DMS53 treated with DMSO at 0.1 percent for 48 hours (cell line): Measurements from ENCODE around the gene EPS8L3.
"Not testable (repeated sequence)": the region's sequence is repeated elsewhere in the genome, so short reads cannot be mapped to it uniquely, and the experiment has no call there.

Experiments
- DNase-seq: peaks from one replicate; lab custom pipeline; 2025; ENCODE audit not compliant: unreplicated experiment; lab: John Stamatoyannopoulos, UW

Gene EPS8L3

DNA sequence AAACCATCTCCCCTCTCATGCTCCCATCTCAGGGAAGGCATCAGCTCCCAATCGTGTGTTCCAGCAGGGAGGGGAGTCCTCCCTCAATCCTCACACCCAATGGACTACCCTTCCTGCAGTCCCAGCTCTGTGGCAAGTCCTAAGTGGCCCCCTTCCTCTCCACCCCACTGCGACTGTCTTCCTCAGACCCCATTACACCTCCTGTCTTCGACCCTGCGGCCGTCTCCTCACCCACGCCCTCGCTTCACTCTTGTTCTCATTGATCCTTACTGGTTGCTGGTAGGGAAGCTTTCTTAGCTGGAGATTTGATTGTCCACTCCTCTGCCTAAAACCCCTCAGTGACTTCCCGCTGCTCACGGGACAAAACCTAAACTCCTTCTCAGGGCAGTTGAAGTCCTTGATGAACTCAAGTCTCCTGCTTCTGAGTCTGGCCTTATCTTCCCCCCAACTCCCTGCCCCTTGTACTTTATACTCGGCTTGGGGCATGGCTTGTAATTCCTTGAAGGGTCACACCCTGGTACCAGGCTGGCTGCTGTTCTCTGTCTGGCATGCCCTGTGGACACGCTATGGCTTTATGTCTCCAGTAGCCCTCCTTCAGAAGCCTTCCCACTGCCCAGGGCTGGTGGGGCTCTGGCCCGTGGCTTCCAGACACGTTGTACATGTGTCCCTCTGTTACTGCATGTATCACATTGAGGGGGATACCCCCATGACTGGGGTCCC is 2.3 kb upstream of the EPS8L3 start:
- no peak for DNase-seq

DNA sequence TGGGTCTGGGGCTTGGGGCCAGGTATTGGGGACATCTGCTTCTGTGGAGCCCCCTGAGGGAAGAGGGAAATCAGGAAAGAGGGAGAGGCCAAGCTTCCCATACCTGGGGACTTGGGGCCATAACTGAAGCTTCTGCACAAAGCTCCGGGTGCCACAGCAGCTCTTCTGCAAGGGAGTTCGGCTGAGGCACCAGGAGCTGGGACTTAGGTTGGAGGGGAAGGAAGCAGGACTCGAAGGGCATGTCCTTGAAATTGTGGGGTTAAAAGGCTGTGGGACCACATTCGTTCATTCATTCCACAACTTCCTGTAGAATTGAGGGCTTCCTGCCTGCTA is 1.7 kb upstream of the EPS8L3 start:
- no peak for DNase-seq

DNA sequence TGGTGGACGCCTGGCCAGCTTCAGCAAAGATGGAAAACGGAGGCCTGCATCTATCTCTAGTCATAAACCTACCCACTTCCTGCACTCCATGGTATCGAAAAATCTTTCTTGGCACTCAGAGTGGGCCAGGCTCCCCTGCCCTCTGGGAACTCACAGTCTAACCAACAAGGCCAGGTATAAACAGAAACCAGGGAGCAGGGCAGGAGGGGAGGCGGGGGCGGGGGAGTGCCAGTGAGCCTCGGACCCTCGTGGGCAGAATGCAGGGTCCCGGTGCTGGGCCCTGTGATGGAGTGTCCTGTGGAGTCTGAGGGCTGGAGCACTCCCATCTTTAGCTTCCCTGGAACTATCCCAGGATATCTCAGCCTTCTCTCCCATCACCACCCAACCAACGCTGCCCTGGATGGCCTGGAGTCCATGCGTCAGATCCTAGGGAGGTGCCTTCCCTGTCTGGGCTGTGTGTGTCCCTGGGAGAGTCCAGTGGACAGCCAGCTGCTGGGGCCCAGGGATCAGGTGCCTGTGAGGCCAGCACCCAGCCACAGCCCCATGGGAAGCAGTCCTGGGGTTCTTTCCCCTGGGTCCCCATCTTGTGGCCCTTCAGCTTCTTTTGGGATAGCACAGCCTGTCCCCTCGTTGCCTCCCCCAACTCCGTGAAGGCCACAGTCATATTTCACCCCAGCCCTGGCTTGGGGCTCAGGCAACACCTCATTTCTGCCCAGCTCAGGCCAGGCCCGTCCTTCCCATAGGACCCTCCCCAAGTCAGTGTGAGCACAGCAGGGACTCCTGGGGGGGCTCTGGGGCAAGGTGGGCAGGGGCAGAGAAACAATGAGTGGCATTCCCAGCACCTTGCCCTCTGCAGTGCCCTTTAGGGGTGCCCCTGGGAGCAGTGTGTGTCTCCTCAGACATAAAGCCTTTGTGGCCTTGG is 1.1 kb upstream of the EPS8L3 start:
- DNase-seq: no peak

DNA sequence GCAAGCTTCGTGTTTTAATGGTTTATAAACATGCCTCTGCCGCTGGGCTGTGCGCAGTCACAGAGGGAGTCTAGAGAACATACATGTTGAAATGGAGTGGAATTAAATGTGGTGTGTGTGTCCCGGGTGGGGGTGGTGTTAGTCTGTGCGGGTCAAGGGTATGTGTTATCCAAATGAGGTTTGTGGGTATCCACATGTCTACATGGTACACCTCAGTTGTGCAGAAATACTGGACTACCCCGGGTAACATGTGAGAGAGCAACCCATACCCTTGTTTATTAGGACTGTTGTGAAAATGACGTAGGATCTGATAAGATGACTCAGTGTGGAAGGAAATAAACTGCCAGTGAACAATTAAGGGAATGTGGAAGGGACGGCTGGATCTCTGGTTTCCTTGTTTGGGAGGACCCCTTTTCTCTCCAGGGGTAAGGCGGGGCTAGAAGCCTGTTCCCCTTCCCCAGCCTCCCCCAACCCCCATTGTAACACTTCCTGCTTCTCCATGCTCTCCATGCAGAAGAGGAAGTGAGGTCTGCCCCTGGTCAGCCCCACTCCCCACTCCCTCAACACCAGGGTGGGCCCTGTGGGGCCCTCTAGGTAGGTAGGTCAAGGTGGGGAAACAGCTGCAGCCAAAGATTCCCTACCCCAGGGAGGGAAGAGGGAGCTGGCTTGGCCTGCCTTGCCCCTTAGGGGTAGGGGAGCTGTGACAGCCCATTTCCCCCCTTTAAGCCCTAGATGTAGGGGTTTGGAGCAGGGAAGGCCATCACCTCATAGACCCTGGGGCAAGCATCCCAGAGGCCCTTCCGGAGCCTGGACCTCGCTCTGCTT is 690 bp downstream of the EPS8L3 start:
- DNase-seq: no peak

DNA sequence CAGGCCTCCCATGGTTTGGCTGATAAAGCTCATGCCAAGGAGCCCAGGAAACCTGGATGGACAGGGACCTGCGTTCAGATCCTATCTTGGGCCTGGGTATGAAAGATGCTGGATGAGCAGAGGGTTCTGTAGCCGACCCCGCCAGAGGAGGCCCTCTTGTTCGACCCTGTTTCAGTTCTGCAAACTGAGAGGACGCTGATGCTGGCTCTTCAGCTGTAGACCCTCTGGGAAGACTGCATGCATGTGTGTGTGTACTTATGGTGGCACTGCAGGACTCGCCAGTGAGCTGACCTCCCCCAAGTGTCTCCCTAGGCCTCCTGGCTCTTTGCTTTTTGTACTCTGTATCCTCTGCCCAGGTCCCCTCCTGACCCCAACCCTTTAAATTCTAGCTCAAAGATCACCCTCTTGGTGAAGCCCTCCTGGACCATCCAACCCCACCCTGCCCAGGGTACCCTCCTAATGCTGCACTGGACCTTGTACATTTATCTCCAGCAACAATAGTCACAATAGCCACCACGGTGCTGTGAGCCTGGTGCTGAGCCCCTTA is 1.6 kb downstream of the EPS8L3 start:
- DNase-seq: no peak

DNA sequence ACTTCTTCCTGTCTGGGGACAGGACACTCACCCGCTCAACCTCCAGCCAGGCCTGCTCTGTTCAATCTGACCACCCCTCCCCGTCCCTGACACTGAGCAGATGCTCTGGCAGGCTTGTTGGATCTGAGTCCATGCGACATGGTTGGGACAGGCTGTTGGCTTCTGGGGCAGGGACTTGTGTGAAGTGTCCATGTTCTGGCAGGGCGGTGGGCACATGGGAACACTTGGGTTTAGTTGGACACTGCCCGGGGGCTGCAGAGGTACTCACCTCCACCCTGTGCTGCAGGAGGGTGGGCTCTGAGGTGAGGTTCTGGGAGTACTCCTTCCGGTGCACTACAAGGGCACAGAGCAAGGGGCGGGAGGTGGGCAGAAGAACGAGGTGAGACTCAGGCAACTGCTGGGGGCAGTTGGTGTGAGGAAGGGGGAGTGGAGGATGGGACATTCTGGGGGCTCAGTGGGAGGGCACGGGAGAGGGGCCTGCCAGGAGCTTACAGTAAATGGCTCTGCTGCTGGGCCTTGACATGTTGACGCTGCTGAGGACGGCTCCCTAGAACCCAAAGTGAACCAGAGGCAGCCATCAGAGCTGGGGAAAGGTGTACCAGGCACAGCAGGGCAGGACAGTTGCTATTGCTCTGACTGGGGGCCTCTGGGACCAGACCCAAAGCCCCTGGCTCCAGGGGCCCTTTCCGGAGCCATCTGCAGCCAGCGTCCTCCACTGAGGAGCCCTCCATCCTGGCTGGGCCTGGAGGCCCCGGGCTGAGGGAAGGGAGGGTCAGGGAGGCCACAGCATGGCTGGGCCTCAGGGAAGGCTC is 2.3 kb downstream of the EPS8L3 start:
- DNase-seq: no peak

DNA sequence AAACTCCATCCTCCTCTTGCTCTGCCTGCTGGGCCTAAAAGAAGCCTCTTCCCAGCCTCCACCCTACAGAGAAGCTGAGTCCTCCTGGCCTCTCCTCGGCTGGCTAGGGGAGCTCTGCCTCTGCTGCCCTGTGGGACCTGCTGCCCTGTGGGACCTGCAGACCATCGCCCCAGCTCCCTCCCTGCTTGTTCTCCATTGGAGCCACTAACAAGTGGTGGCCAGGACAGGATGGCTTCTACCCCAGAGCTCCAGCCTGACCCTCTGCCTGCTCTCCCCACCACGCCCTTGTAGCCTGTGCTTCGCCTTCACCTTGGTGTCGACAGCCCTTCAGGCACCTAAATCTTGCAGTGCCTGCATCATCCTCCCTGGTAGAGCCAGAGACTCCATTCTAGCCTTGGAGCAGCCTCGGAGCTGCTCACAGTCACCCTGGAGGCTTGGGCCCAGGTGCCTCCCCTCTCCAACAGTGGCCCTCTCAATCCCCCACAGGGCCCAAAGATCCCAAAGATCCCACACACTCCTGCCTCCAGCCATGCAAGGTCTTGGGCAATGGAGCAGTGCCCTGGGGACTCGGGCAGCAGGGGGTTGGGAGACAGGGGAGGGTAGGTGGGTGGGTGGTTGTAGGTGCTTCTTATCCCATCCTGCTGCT is 3.0 kb downstream of the EPS8L3 start:
- no peak for DNase-seq

DNA sequence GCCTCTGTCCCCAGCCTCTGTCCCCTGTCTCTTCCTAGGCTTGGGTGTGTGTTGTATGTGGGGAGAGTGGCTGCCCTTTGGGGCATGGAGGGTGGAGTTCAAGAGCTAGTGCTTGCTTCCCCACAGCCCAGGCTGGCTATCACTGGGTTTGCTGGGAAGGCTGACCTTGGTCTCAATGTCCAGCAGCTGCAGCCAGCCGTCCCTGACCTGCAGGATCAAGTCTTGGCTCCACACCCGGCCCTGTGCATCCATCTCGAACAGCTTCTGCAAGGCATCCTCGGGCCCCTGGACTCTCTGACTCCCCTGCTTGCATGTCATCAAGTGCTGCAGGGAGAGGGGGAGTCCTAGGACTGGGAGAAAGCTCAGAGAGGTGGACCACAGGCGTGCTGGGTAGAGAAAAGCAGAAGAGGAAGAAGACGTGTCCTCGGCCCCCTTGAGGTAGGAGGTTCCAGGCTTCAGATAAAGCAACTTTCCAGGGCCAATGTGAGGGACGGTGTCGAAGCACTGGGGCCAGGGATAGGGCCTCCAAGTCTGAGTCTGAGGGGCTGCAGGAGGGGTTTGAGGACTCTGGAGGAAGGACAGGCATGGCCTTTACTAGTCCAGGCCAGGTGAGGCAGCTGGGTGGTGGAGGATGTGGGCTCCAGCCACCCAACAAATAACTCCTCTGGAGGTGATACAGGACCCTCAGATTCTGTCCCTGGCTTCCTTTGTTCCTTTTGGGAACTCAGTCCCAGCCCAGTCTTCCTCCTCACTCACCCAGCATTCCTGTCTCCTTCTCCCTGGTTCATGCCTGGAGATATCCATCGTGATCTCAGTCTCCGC is 4.0 kb downstream of the EPS8L3 start:
- DNase-seq: no peak

DNA sequence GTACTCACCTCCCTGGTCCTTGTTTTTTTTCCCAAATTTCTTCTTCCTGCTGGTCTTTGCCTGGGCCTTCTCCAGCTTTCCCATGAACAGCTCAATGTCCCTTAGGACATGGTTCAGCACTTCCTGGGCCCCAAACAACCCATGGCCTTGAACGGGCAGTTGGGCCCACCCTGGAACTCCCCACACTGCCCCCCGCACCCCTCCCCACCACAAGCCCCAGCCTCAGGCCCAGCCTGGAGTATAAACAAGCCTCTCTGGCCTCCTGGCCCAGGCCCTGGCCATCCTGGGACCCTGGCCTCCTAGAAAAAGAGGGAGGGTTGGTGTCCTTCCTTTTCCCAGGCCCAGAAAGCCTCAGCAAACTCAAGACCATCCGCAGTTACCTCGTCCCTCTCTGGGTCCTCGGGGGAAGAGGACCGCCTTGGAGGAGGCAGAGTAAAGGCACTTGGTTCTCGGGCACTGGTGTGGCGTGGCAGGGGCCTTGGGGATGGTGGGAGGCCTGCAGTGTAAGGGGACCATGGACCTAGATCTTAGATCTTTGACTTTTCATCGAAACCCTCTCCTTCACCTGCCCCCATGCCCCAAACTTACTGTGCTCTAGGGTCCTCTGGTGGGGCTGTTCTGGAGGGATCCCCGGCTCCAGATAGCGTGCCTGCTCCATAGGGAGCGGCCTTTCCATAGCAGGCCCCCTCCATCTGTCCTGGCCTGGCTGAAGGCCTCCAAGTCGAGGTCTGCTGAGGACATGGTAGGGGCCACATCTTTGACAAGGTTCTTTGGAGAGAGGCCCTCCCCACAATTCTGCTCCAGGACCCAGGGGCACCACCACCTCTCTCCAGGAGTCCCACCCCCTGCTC is 5.6 kb downstream of the EPS8L3 start:
- DNase-seq: no peak

DNA sequence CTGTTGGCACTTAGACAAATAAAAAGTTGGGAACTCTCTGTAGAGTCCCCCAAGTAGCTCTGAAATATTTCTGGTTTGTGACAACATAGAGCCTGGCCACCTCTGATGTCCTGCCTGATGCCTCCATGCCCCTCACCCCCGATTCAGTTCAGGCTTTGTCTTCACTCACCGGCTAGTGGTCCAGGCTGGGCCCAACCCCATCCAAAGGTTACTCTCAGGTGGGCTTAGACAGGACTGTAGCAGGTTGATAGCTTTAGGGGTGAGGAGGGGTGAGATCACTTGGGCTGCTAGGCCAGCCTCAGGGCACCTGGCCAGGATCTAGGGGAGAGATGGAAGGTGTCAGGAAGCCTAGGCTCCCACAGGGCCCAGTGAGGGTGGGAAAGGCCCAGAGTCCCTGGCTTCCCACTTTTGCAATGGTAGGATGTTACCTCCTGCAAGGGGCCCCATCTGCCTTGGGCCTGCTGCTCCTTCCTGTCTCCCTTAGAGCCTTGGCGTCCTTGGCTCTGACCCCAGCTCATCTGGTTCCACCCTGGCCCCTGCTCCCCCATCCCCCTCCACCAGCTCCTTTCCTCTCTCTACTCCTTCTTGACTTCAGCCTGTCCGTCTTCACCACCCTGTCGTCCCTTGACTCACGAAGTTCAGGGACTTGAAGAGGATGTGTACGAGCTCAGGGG is 6.7 kb downstream of the EPS8L3 start:
- no peak for DNase-seq

DNA sequence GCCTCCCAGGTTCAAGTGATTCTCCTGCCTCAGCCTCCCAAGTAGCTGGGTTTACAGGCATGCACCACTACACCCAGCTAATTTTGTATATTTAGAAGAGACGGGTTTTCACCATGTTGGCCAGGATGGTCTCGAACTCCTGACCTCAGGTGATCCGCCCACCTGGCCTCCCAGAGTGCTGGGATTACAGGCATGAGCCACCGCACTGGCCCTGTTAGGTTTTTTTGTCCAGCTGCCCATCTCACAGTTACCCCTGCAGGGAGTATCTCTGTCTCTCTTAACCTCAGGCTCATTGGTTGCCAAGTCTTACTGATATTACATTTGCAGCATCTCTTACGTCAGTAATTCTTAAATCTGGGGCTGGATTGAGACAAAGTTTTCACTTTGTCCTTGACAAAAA is 7.4 kb downstream of the EPS8L3 start:
- not testable (repeated sequence) for DNase-seq

DNA sequence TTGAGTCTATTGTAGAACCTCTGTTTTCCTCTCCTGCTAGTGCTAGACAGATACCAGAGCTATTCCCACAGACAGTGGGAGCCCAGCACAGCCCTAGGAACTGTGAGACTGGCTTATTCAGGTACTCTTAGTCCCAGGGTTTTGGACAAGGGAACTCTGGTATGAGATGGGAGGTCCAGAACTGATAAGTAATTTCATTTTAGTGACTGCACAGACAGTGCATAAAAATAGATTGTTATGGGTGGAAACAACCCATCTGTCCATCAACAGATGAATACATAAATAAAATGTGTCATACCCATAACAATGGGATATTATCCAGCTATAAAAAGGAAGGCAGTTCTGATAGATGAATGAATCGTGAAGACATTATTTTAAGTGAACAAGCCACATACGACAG is 9.0 kb downstream of the EPS8L3 start:
- no peak for DNase-seq

DNA sequence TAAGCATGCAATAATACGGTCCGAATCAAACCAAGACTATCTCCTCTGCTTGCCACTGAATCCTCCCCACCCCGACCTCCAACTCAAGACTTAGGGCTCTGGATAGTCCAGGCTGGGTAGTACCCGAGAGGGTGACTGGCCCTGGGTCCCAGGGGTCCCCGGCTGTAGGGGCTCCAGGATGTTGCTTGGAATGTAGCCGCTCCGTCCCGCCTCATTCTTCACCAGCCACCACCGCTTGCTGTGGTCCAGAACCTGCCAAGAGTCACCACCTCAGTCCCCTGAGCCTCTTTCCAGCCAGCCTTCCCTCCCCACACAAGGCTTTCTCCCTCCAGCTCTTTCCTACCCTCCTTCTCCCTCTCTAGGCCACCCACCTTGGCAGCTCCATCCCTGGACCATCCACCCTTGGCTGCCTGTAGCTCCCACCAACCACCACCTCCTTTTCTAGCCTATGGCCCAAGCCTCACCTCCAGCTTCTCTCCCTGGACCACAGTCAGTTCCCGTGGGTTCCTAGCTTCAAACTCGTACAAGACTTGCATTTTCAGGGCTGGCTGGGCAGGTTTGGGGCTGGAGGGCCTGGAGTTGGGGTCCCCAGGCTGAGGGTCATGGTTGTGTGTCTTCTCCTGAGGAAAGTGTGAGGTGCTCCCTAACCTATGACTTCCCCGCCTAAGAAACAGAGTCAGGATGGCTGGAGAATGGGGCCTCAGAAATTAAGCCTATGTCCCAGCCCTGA is 12.0 kb downstream of the EPS8L3 start:
- DNase-seq: no peak

DNA sequence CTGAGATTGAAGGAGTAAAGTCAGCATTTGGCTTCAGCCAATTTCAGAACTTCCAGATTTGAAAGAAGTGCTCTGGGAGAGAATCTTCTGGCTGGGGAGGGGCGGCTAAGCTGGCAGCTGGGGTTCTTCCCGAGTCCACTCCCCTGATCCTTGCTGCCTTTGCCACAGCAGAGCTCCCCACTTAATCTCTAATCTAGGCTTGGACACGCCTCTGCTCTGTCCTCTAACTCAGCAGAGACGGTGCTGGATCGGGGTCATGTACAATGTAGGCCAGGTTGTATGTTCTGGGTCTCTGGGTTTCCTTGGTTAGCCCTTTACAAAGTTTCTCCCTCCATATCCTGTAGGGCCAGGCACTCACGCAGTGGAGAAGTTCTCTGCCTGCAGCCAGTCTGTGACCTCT is 12.8 kb downstream of the EPS8L3 start:
- DNase-seq: no peak

DNA sequence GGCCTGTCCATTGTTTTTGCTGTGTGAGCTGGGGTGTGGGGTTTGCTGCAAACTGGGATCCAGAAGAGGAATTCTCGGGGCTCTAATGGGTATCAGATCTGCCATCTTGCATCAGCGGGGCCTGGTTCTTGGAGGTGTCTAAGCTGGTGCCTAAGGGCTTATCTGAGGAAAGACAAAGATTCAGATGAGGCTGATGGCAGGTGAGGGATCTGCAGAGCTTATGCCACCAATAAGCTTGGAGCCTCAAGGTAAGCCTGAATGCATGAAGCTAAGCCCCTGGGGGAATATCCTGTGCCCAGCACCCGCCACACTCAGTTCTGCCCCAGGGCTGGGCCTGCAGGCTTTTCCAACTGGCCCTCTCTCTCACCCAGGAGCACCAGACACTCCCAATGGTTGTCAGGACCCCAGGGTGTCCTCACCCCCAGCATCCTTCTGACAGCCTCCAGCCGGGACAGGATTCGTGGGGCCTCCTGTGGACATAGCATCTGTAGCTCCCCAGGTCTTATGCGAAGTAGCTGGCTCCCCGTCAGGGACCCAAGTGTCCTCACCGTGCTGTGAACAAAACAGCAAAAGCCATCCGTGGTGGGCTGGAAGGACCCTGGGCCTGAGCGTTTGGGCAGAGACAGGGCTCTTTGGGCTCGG is 13.4 kb downstream of the EPS8L3 start:
- no peak for DNase-seq

DNA sequence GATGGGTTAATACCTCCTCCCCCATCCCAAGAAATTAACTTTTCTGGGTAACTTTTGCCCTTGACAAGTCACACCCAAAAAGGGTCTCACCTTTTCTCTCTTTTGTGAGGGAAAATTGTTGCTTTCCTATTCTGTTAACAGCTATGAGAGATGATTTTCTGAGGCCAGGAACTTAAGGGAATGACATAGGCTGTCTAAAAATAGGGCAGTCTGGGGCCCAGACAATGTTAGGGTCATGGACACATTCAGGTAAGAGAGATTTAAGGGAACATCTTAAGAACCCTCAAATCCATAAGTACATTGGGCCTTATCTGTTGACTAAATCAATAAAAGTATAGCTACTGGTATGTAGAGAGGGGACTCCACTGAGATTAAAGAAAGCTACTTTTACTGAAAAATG is 14.5 kb downstream of the EPS8L3 start:
- DNase-seq: no peak

DNA sequence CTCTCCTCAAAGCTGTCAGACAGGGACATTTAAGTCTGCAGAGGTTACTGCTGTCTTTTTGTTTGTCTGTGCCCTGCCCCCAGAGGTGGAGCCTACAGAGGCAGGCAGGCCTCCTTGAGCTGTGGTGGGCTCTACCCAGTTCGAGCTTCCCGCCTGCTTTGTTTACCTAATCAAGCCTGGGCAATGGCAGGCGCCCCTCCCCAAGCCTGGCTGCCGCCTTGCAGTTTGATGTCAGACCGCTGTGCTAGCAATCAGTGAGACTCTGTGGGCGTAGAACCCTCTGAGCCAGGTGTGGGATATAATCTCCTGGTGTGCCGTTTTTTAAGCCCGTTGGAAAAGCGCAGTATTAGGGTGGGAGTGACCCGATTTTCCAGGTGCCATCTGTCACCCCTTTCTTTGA is 15.4 kb downstream of the EPS8L3 start:
- DNase-seq: not testable (repeated sequence)
